Neuron (in vitro differentiated cells): ENCODE results near the gene ERC1.
"Not testable (repeated sequence)": the region's sequence is repeated elsewhere in the genome, so short reads cannot be mapped to it uniquely, and the experiment has no call there.

ENCODE experiments used
- H2AFZ ChIP-seq: one replicate; pipeline ENCODE4 v1.6.1; 2013; ENCODE audit warnings: low read depth, mild to moderate bottlenecking, inconsistent platforms, low read length, moderate library complexity
- H3K27me3 ChIP-seq: one replicate; pipeline ENCODE4 v1.6.1; 2013; ENCODE audit warnings: low read length; ENCODE audit not compliant: insufficient read depth
- H3K36me3 ChIP-seq: one replicate; pipeline ENCODE4 v1.6.1; 2013; ENCODE audit warnings: low read length; ENCODE audit not compliant: insufficient read depth
- H3K4me1 ChIP-seq: one replicate; pipeline ENCODE4 v1.6.1; 2013; ENCODE audit warnings: low read length; ENCODE audit not compliant: insufficient read depth
- H3K4me3 ChIP-seq: 2 replicates; pipeline ENCODE4 v1.5.1; 2013; ENCODE audit warnings: mild to moderate bottlenecking, low read length, moderate library complexity
- H3K9me3 ChIP-seq: one replicate; pipeline ENCODE4 v1.6.1; 2013; ENCODE audit warnings: low read length

ERC1 gene

DNA sequence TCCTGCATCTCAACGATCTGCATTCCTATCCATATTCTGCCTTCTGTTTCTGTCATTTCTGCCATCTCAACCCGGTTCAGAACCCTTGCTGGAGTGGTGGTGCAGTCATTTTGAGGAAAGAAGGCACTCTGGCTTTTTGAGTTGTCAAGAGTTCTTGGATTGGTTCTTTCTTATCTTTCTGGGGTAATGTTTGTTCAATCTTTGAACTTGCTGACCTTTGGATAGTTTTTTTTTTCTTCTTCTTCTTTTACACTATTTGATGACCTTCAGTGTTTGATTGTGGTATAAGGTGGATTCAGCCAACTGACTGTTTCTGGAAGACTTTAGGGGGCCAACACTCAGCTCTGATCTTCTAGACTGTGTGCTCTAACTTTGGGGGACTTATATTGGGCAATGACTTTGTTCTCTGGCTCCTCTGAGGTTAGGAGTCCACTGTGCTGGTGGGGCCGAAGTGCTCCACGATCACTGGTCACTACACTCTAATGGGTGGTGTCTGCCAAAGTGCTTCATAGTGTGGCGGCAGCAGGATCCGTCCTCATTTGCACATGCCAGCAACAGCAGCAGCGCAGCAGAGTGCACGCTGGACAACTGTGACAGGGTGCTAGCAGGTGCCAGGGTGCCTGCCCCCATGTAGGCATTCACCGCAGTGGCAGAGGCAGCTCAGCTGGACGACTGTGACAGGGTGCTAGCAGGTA lies 347.6 kb downstream of the ERC1 start:
- no peaks in the 10 kb centered on the region for H3K36me3 ChIP-seq

DNA sequence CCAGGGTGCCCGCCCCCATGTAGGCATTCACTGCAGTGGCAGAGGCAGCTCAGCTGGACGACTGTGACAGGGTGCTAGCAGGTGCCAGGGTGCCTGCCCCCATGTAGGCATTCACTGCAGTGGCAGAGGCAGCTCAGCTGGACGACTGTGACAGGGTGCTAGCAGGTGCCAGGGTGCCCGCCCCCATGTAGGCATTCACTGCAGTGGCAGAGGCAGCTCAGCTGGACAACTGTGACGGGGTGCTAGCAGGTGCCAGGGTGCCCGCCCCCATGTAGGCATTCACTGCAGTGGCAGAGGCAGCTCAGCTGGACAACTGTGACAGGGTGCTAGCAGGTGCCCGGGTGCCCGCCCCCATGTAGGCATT lies 348.1 kb downstream of the ERC1 start:
- not testable (repeated sequence) for H3K9me3 ChIP-seq, H3K27me3 ChIP-seq, H3K36me3 ChIP-seq, H2AFZ ChIP-seq, H3K4me3 ChIP-seq, H3K4me1 ChIP-seq

More for the DNA sequence above, 347.6 kb downstream of the ERC1 start:
- no peaks in the 10 kb centered on the region for H3K9me3 ChIP-seq
- no peaks in the 10 kb centered on the region for H3K4me1 ChIP-seq
- H2AFZ ChIP-seq, result no peak overlapping the region
- H3K4me3 ChIP-seq, result no peak overlapping the region
- H3K27me3 ChIP-seq, result no peaks in the 10 kb centered on the region

DNA sequence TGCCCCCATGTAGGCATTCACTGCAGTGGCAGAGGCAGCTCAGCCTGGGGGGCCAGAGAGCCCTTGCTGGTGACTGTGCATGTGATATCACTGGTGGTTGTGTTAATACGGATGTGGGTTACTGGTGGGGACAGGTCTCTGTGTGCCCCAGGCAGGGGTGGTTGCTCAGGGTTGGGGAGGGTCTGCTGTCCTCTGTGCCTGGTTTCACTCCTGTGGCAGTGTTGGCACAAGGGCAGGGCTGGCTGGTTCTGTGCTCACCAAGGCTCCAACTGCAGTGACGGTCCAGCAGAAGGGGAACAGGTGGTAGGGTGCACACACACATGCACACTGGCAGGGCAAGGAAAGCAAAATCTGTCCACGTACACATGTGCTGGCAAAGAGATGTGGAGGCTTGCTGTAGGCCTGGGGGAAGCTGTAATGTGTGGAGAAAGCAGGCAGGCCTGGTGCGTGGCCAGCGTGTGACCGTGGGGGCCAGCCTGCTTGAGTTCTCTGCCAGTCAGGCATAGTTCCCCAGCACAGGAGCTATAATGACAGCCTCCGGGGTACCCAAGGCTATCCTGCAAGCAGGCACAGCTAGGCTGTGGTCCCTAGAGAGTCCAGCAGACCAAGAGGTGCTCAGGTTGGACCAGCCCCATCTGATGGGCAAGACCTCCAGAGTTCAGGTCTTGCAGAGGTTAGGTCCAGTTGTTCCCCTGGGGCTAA lies 348.7 kb downstream of the ERC1 start:
- H3K4me1 ChIP-seq, result no peaks in the 10 kb centered on the region
- H2AFZ ChIP-seq, result no peak overlapping the region
- H3K9me3 ChIP-seq, result no peaks in the 10 kb centered on the region
- no peaks in the 10 kb centered on the region for H3K27me3 ChIP-seq
- H3K36me3 ChIP-seq, result no peaks in the 10 kb centered on the region
- H3K4me3 ChIP-seq, result no peak overlapping the region

- H3K36me3 ChIP-seq, H3K9me3 ChIP-seq: not testable (repeated sequence)
These were observed 350.2 kb downstream of the ERC1 start for GRCh38 chr12:1341270-1341669.

GRCh38 chr12:1343422-1343821 lies 352.4 kb downstream of the ERC1 start:
- no peaks in the 10 kb centered on the region for H3K4me1 ChIP-seq
- H3K27me3 ChIP-seq, result no peaks in the 10 kb centered on the region
- no peaks in the 10 kb centered on the region for H3K9me3 ChIP-seq
- no peak overlapping the region for H2AFZ ChIP-seq
- H3K36me3 ChIP-seq, result no peaks in the 10 kb centered on the region
- H3K4me3 ChIP-seq, result no peak overlapping the region

More at GRCh38 chr12:1341270-1341669, 350.2 kb downstream of the ERC1 start:
- H3K27me3 ChIP-seq, H2AFZ ChIP-seq, H3K4me3 ChIP-seq, H3K4me1 ChIP-seq: not testable (repeated sequence)

GRCh38 chr12:1344245-1344644 lies 353.2 kb downstream of the ERC1 start:
- Histone ChIP-seq H2AFZ (no peak overlapping the region), H3K4me3 (no peak overlapping the region), H3K4me1 (no peaks in the 10 kb centered on the region), H3K36me3 (no peaks in the 10 kb centered on the region), H3K27me3 (no peaks in the 10 kb centered on the region), H3K9me3 (no peaks in the 10 kb centered on the region)

DNA sequence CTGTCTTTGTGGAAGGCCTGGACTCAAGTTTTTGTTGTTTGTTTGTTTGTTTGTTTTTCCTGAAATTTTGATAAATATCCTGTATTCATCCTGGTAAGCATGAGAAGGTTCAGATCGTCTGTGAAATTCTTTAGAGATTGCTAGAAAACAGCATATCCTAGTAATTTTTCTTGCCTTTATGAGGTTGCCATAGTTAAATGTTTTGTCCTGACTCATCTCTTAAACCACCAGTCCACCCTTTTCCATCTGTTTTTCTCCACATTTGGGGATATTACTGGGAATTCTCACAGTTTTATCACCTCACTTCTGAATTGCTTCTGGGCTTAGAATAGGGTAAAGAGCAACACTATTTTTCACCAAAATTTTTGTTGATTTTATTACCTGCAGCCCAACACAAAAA lies 355.1 kb downstream of the ERC1 start:
- Histone ChIP-seq H3K36me3 (no peaks in the 10 kb centered on the region), H3K4me3 (no peak overlapping the region), H3K27me3 (no peaks in the 10 kb centered on the region)

GRCh38 chr12:1347294-1347693 lies 356.3 kb downstream of the ERC1 start:
- Histone ChIP-seq H3K9me3 (no peaks in the 10 kb centered on the region), H3K36me3 (no peaks in the 10 kb centered on the region), H2AFZ (no peak overlapping the region), H3K4me1 (peaks cover 10% of the 10 kb centered on the region), H3K27me3 (no peaks in the 10 kb centered on the region), H3K4me3 (no peak overlapping the region)

More for the DNA sequence above, 355.1 kb downstream of the ERC1 start:
- peaks cover 10% of the 10 kb centered on the region for H3K4me1 ChIP-seq
- H2AFZ ChIP-seq, result no peak overlapping the region
- no peaks in the 10 kb centered on the region for H3K9me3 ChIP-seq

DNA sequence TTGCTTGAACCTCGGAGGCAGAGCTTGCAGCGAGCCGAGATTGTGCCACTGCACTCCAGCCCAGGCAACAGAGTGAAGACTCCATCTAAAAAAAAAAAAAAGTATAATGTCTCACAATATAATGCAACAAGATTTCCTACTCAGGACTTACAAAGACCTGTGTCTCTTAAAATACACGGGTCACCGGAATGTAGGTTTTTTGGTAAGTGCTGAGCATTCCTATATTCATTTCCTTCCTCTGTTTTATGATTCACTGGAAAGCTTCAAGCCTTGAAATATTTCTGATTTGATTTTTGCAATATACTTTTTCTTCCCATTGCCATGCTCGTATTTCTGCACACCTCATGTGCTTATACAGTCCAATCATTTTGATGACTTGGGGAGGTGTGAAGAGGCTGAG lies 357.6 kb downstream of the ERC1 start:
- Histone ChIP-seq H3K4me1 (peaks cover 10% of the 10 kb centered on the region), H3K36me3 (no peaks in the 10 kb centered on the region), H3K9me3 (no peaks in the 10 kb centered on the region), H2AFZ (no peak overlapping the region), H3K27me3 (no peaks in the 10 kb centered on the region), H3K4me3 (no peak overlapping the region)

DNA sequence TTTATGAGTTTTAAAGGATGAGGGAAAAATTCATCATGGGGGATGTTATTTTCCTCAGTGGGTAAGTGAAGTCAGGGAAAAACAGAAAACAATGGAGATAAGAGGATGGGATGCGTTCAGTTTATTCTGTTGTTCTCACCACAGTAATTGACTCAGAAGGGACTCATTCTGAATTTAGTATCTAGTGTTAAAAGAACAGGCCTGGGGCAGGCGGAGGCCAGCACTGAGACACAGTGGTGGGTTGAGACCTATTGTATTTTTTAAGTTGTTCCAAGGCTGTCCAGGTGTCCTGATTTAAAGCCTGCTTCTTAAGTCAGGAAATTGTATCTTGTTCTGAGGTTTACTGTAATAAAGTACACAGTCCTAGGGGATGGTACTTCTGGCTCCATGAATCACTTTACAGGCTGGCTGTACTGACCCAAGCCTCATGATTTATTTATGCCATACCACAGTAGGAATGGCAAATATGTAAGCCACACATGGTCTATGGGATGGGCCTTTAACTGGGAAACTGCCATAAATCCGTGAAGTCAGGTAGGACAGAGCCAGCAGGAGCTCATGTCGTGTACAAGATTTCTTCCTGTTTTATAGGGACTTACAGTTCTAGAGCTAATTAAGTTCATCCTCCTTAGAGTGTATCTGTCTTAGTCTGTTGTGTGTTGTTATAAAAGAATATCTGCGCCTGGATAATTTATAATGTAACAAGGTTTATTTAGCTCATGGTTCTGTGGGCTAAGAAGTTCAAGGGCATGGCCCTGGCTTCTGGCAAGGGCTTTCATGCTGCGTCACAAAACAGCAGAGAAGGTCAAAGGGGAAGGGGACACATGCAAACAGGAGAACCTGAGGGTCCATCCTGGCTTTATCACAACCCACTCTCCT lies 359.3 kb downstream of the ERC1 start:
- Histone ChIP-seq H3K4me1 (peaks cover 10% of the 10 kb centered on the region), H3K9me3 (no peaks in the 10 kb centered on the region), H3K36me3 (no peaks in the 10 kb centered on the region), H2AFZ (no peak overlapping the region), H3K27me3 (no peaks in the 10 kb centered on the region), H3K4me3 (no peak overlapping the region)

GRCh38 chr12:1350934-1351240 lies 359.9 kb downstream of the ERC1 start:
- Histone ChIP-seq H3K36me3 (no peaks in the 10 kb centered on the region), H3K4me3 (no peak overlapping the region), H2AFZ (no peak overlapping the region), H3K9me3 (no peaks in the 10 kb centered on the region), H3K27me3 (no peaks in the 10 kb centered on the region), H3K4me1 (peaks cover 10% of the 10 kb centered on the region)

GRCh38 chr12:1351926-1352325 lies 360.9 kb downstream of the ERC1 start:
- Histone ChIP-seq H3K4me3 (no peak overlapping the region), H3K27me3 (no peaks in the 10 kb centered on the region), H3K9me3 (no peaks in the 10 kb centered on the region), H3K4me1 (peaks cover 10% of the 10 kb centered on the region), H3K36me3 (no peaks in the 10 kb centered on the region), H2AFZ (no peak overlapping the region)

- peaks cover 14% of the 10 kb centered on the region for H3K4me1 ChIP-seq
- H3K9me3 ChIP-seq, result no peaks in the 10 kb centered on the region
- H2AFZ ChIP-seq, result no peak overlapping the region
- H3K27me3 ChIP-seq, result no peaks in the 10 kb centered on the region
- H3K36me3 ChIP-seq, result no peaks in the 10 kb centered on the region
- no peak overlapping the region for H3K4me3 ChIP-seq
These were observed 362.4 kb downstream of the ERC1 start for GRCh38 chr12:1353451-1353850.
